Heart left ventricle (tissue), 16 donors: ENCODE data around the gene RPLP2. TPM values are rescaled to one million over a fixed set of nuclear protein-coding genes. Genes with fewer than 3 reads are reported as not detected.

ENCODE experiments used
- ATAC-seq, 4 donors: fragments of 200-7000 bp; cut with Tn5 transposase; one replicate each; pipeline ENCODE4 v1.9.1; 2020 to 2022; ENCODE audit warnings: moderate library complexity in 4 of 4, mild to moderate bottlenecking in 3 of 4, moderate number of reproducible peaks in 1 of 4
- DNase-seq, 5 donors: peaks; one replicate each; pipeline ENCODE4 v3.0.0-alpha.2; 2020
- H3K27ac ChIP-seq, 12 donors: fragments of 200-600 bp; sonication (generic) in 4 of 12; one replicate each; pipeline versions ENCODE4 v1.5.0 to v1.8.0; 2016 to 2022; ENCODE audit warnings: mild to moderate bottlenecking in 2 of 12
- H3K27me3 ChIP-seq, 9 donors: fragments of 200-600 bp; sonication (generic) in 2 of 9; one replicate each; pipeline versions ENCODE4 v1.5.1 to v1.8.0; 2016 to 2022; ENCODE audit warnings: mild to moderate bottlenecking in 3 of 9
- H3K36me3 ChIP-seq, 9 donors: fragments of 200-600 bp; sonication (generic) in 2 of 9; one replicate each; pipeline versions ENCODE4 v1.5.0 to v1.8.0; 2018 to 2022; ENCODE audit warnings: mild to moderate bottlenecking in 2 of 9
- H3K4me1 ChIP-seq, 12 donors: fragments of 200-600 bp; sonication (generic) in 4 of 12; one replicate each; pipeline versions ENCODE4 v1.5.0 to v1.8.0; 2016 to 2022; ENCODE audit warnings: mild to moderate bottlenecking in 3 of 12
- H3K4me3 ChIP-seq, 12 donors: fragments of 200-600 bp; sonication (generic) in 4 of 12; one replicate each; pipeline versions ENCODE4 v1.5.0 to v1.8.0; 2017 to 2022; ENCODE audit warnings: mild to moderate bottlenecking in 9 of 12, moderate library complexity in 4 of 12
- H3K9me3 ChIP-seq, 12 donors: fragments of 200-600 bp; sonication (generic) in 4 of 12; one replicate each; pipeline versions ENCODE4 v1.5.0 to v1.8.0; 2016 to 2022; ENCODE audit warnings: mild to moderate bottlenecking in 1 of 12
- CTCF ChIP-seq, 12 donors: fragments of 200-600 bp; sonication (generic) in 4 of 12; IDR thresholded peaks; one replicate each; pipeline versions ENCODE4 v1.5.0 to v1.8.0; 2018 to 2022; ENCODE audit warnings: antibody characterized with exemption in 12 of 12, mild to moderate bottlenecking in 5 of 12
- POLR2A ChIP-seq, 2 donors: fragments of 450-650 bp; IDR thresholded peaks; one replicate each; pipeline ENCODE4 v1.6.1; 2017; ENCODE audit warnings: antibody characterized with exemption in 2 of 2, mild to moderate bottlenecking in 2 of 2, moderate library complexity in 2 of 2
- WGBS, 4 donors: extraction: QIAGEN DNeasy Blood & Tissue Kit in 2 of 4; methylation state at CpG; one replicate each; pipeline versions ENCODE4 v1.1.5 to v1.1.7; 2013 to 2018; 5-methylcytosine and 5-hydroxymethylcytosine counted together
- intact Hi-C, 10 donors: fragments of 100-400 bp; cut with DNase I; formaldehyde crosslinking; loops; one replicate each; pipeline versions ENCODE4 v1.11.1 to v1.14.2; 2022
- polyA plus RNA-seq, 2 donors: library from polyadenylated mRNA; stranded (reverse); fragments of 200-250 nt; gene quantifications; one replicate each; pipeline ENCODE4 v1.2.3, GENCODE V29; 2013
- total RNA-seq, 9 donors: library from RNA; depleted of rRNA in 2 of 9; stranded (reverse); fragments of >200 nt in 2 of 9; fragmentation: NEBNext Ultra II Directional in 3 of 9; extraction: Animal tissue kit (Norgen Biotek cat#: 25700) in 3 of 9; gene quantifications; one replicate each; pipeline versions ENCODE4 v1.1.0 to v1.2.4, GENCODE V29; 2016 to 2023
- donor health status: ischemic (EF 13 %, LVEDD 7.1; RV severe dilation, severe dysfunction).
- donor health status: healthy with polysubstance abuse.
- donor health status: DM: no; HTN: yes; CAD: no.
- donor health status: DM: no; HTN: no; CAD: no.
- donor health status: ischemic (EF 25% LVEDD 6.9; RV normal size, moderate dysfunction).
- donor health status: ischemic (EF 25% LVEDD 5.7; RV mildly dilated, moderate dysfunction).
- donor health status: healthy.
- donor health status: DM: yes; HTN: yes; CAD: no.
- donor health status: ischemic (EF 35%, LVEDD 5.7; RV mildly dilated, moderate dysfunction).
- donor health status: nonischemic (EF 11% LVEDD 7.7; RV severe dilation, severe dysfunction).
- donor health status: DM: yes; HTN: yes; CAD: no.
- donor health status: PGD.
- donor health status: ischemic (EF 29% LVEDD 5.4; RV normal size, mild dysfunction).
- donor health status: nonischemic (EF 23%, LVEDD 6.1; RV moderate dilation, normal function).

Gene RPLP2
- total and polyA plus RNA-seq, 11 donors = 236 to 1,652 (median 969) TPM

- ATAC-seq = no peak
- DNase-seq = no peak
- peaks cover 0 to 10% (median 0%) of the 10 kb centered on the region in 9 donors for H3K36me3 ChIP-seq
- H3K4me3 ChIP-seq = no peak overlapping the region
- WGBS, 4 donors = 75 to 87% (median 84%) methylated on average over 11 to 15 of the region's 15 CpGs
- TF ChIP-seq POLR2A (IDR thresholded peaks at IDR 0.05) = no peak
- no peak for TF ChIP-seq CTCF (IDR thresholded peaks at IDR 0.05)
- H3K4me1 ChIP-seq = peaks cover 0 to 72% (median 24%) of the 10 kb centered on the region in 12 donors
- H3K9me3 ChIP-seq = no peaks in the 10 kb centered on the region
- H3K27me3 ChIP-seq = peaks cover 0 to 14% (median 0%) of the 10 kb centered on the region in 9 donors
- intact Hi-C loops = loop anchor here in 1 of 10 donors (10.0 kb wide), 1 partner anchor 52 kb away; no protein-coding TSS in a partner anchor
- no peak overlapping the region for H3K27ac ChIP-seq
These were observed 43.0 kb downstream of the RPLP2 start for GRCh38 chr11:852762-853161.

- ATAC-seq = no peak
These were observed 44.1 kb downstream of the RPLP2 start for GRCh38 chr11:853682-854448.

GRCh38 chr11:854601-855329 lies 45.0 kb downstream of the RPLP2 start:
- peaks cover 3 to 65% (median 14%) of the 10 kb centered on the region in 12 donors for H3K4me1 ChIP-seq
- H3K4me3 ChIP-seq = no peak overlapping the region
- ATAC-seq = no peak
- no peaks in the 10 kb centered on the region for H3K27me3 ChIP-seq
- H3K9me3 ChIP-seq = no peaks in the 10 kb centered on the region
- H3K36me3 ChIP-seq = peaks cover 0 to 10% (median 0%) of the 10 kb centered on the region in 9 donors
- no peak for DNase-seq
- intact Hi-C loops = loop anchor here in 1 of 10 donors (10.0 kb wide), 1 partner anchor 50 kb away; no protein-coding TSS in a partner anchor
- TF ChIP-seq CTCF (IDR thresholded peaks at IDR 0.05) (no peak), POLR2A (IDR thresholded peaks at IDR 0.05) (no peak)
- no peak overlapping the region for H3K27ac ChIP-seq
- 76 to 86% (median 83%) methylated on average over 10 to 20 of the region's 20 CpGs for WGBS, 4 donors

More at GRCh38 chr11:853682-854448, 44.1 kb downstream of the RPLP2 start:
- Histone ChIP-seq H3K4me1 (peaks cover 0 to 66% (median 14%) of the 10 kb centered on the region in 12 donors), H3K9me3 (no peaks in the 10 kb centered on the region), H3K36me3 (peaks cover 0 to 10% (median 0%) of the 10 kb centered on the region in 9 donors), H3K27me3 (peaks cover 0 to 5% (median 0%) of the 10 kb centered on the region in 9 donors), H3K4me3 (no peak overlapping the region), H3K27ac (no peak overlapping the region)
- DNase-seq = no peak
- intact Hi-C loops = loop anchor here in 1 of 10 donors (10.0 kb wide), 1 partner anchor 51 kb away; no protein-coding TSS in a partner anchor
- 92 to 96% (median 94%) methylated on average over 15 to 27 of the region's 27 CpGs for WGBS, 4 donors
- TF ChIP-seq POLR2A (IDR thresholded peaks at IDR 0.05) (no peak), CTCF (IDR thresholded peaks at IDR 0.05) (no peak)

GRCh38 chr11:855330-855674 lies 45.5 kb downstream of the RPLP2 start:
- TF ChIP-seq POLR2A (IDR thresholded peaks at IDR 0.05) (no peak), CTCF (IDR thresholded peaks at IDR 0.05) (no peak)
- Histone ChIP-seq H3K4me1 (peaks cover 4 to 65% (median 18%) of the 10 kb centered on the region in 12 donors), H3K9me3 (no peaks in the 10 kb centered on the region), H3K4me3 (no peak overlapping the region), H3K27me3 (no peaks in the 10 kb centered on the region), H3K27ac (no peak overlapping the region), H3K36me3 (peaks cover 0 to 10% (median 0%) of the 10 kb centered on the region in 9 donors)
- WGBS, 4 donors = 87 to 93% (median 90%) methylated on average over 5 to 7 of the region's 7 CpGs
- no peak for ATAC-seq
- intact Hi-C loops = loop anchor here in 1 of 10 donors (10.0 kb wide), 1 partner anchor 49 kb away; no protein-coding TSS in a partner anchor
- DNase-seq = no peak
